SK-N-SH (cell line): ENCODE data around the gene TRPM2. TPM values are rescaled to one million over a fixed set of nuclear protein-coding genes. Genes with fewer than 3 reads are reported as not detected.

ENCODE experiments used
- CTCF ChIA-PET: fragments of 300-600, 350-600 bp; formaldehyde crosslinking; extraction: SDS; loops from one replicate; lab custom pipeline; 2021; lab: Yijun Ruan, JAX
- POLR2A ChIA-PET: fragments of 350-600 bp; sonication (Branson Sonifier 250); formaldehyde crosslinking; extraction: SDS; loops from one replicate; lab custom pipeline; 2020; ENCODE audit warnings: antibody characterized with exemption, inconsistent platforms; lab: Yijun Ruan, JAX
- DNase-seq: peaks from one replicate; pipeline ENCODE4 v3.0.0; 2012
- H2AFZ ChIP-seq: fragments of 200-600 bp; sonication (generic); 2 replicates; pipeline ENCODE4 v1.8.1; 2016; ENCODE audit warnings: antibody characterized with exemption, mild to moderate bottlenecking, low read depth
- H3F3A ChIP-seq: fragments of 200-600 bp; sonication (generic); replicated peaks from 2 replicates; pipeline ENCODE3; 2016; ENCODE audit warnings: antibody characterized with exemption, mild to moderate bottlenecking; ENCODE audit not compliant: insufficient read depth
- H3K27ac ChIP-seq, 2 experiments: fragments of 200-500 bp in 1 of 2; fragments of 200-600 bp in 1 of 2; sonication (Bioruptor generic) in 1 of 2; sonication (generic), shearing (Covaris generic) in 1 of 2; 2 replicates each; pipeline versions ENCODE4 v1.5.1 to v1.6.1; 2014 to 2016; ENCODE audit warnings: low read depth in 2 of 2, inconsistent platforms in 1 of 2, low read length in 1 of 2, mild to moderate bottlenecking in 1 of 2, mixed read lengths in 1 of 2
- H3K27me3 ChIP-seq: fragments of 200-600 bp; sonication (generic), shearing (Covaris generic); 2 replicates; pipeline ENCODE4 v1.6.1; 2016; ENCODE audit warnings: mixed run types; ENCODE audit not compliant: insufficient read depth
- H3K36me3 ChIP-seq, 2 experiments: fragments of 200-500 bp in 1 of 2; fragments of 200-600 bp in 1 of 2; sonication (Bioruptor generic) in 1 of 2; sonication (generic) in 1 of 2; replicated peaks in 1 of 2; 2 replicates each; pipeline versions ENCODE3 to v1.5.1; 2014 to 2016; ENCODE audit warnings: low read length in 1 of 2, mild to moderate bottlenecking in 1 of 2; ENCODE audit not compliant: insufficient read depth in 2 of 2, control insufficient read depth in 1 of 2
- H3K4me1 ChIP-seq, 2 experiments: fragments of 200-500 bp in 1 of 2; fragments of 200-600 bp in 1 of 2; sonication (Bioruptor generic) in 1 of 2; sonication (generic), shearing (Covaris generic) in 1 of 2; 2 replicates each; pipeline versions ENCODE4 v1.5.1 to v1.6.1; 2014 to 2016; ENCODE audit warnings: low read depth in 1 of 2, low read length in 1 of 2, mixed run types in 1 of 2; ENCODE audit not compliant: insufficient read depth in 2 of 2, control insufficient read depth in 1 of 2
- H3K4me2 ChIP-seq: fragments of 200-600 bp; sonication (generic), shearing (Covaris generic); 2 replicates; pipeline ENCODE4 v1.6.1; 2017; ENCODE audit warnings: mixed run types
- H3K4me3 ChIP-seq, 2 experiments: fragments of 200-500 bp in 1 of 2; fragments of 200-600 bp in 1 of 2; sonication (Bioruptor generic) in 1 of 2; sonication (generic), shearing (Covaris generic) in 1 of 2; 2 replicates each; pipeline versions ENCODE4 v1.5.1 to v1.8.1; 2014 to 2016; ENCODE audit warnings: low read depth in 2 of 2, inconsistent platforms in 1 of 2, low read length in 1 of 2, mild to moderate bottlenecking in 1 of 2, mixed read lengths in 1 of 2, moderate library complexity in 1 of 2
- H3K79me2 ChIP-seq: fragments of 200-600 bp; sonication (generic); 2 replicates; pipeline ENCODE4 v1.8.1; 2017; ENCODE audit warnings: mild to moderate bottlenecking; ENCODE audit not compliant: insufficient read depth
- H3K9ac ChIP-seq: fragments of 200-600 bp; sonication (generic); 2 replicates; pipeline ENCODE4 v1.6.1; 2017; ENCODE audit warnings: mixed run types
- H3K9me2 ChIP-seq: fragments of 200-600 bp; sonication (generic); 2 replicates; pipeline ENCODE4 v1.6.1; 2017; ENCODE audit warnings: mixed run types
- H3K9me3 ChIP-seq: fragments of 200-600 bp; sonication (generic); 2 replicates; pipeline ENCODE4 v1.6.1; 2017; ENCODE audit warnings: mixed run types, mild to moderate bottlenecking, moderate library complexity
- H4K20me1 ChIP-seq: fragments of 200-600 bp; sonication (generic); 2 replicates; pipeline ENCODE4 v1.6.1; 2017; ENCODE audit warnings: mild to moderate bottlenecking, mixed run types; ENCODE audit not compliant: insufficient read depth
- ELF1 ChIP-seq: IDR thresholded peaks from 2 replicates; pipeline ENCODE4 v1.4.0; 2012
- EZH2phosphoT487 ChIP-seq: fragments of 200-600 bp; sonication (generic); IDR thresholded peaks from 2 replicates; pipeline ENCODE4 v1.6.1; 2017; ENCODE audit warnings: low read depth, mixed run types, mild to moderate bottlenecking, antibody characterized with exemption, moderate library complexity, borderline replicate concordance
- FOXJ3 ChIP-seq: sonication (generic); formaldehyde crosslinking; IDR thresholded peaks from 2 replicates; pipeline ENCODE4 v1.5.1; 2020; ENCODE audit warnings: mild to moderate bottlenecking, missing genetic modification reagents
- FOXM1 ChIP-seq: IDR thresholded peaks from 2 replicates; pipeline ENCODE4 v1.4.0; 2012; ENCODE audit warnings: low read depth, mild to moderate bottlenecking
- GATA2 ChIP-seq: sonication (generic); formaldehyde crosslinking; IDR thresholded peaks from 2 replicates; pipeline ENCODE4 v1.5.0; 2020; ENCODE audit warnings: mild to moderate bottlenecking, missing genetic modification reagents
- IRF3 ChIP-seq: fragments of 150-350 bp; IDR thresholded peaks from 2 replicates; pipeline ENCODE4 v1.6.1; 2016; ENCODE audit warnings: mild to moderate bottlenecking, low read depth, low read length
- JUND ChIP-seq: IDR thresholded peaks from 2 replicates; pipeline ENCODE4 v1.4.0; 2012
- MEF2A ChIP-seq: IDR thresholded peaks from 2 replicates; pipeline ENCODE4 v1.4.0; 2012; ENCODE audit warnings: low read depth, borderline replicate concordance
- NFIC ChIP-seq: IDR thresholded peaks from 2 replicates; pipeline ENCODE4 v1.4.0; 2012; ENCODE audit warnings: borderline replicate concordance
- NRF1 ChIP-seq: IDR thresholded peaks from 2 replicates; pipeline ENCODE4 v1.6.1; 2012; ENCODE audit warnings: low read depth, mild to moderate bottlenecking, low read length
- PBX3 ChIP-seq: IDR thresholded peaks from 2 replicates; pipeline ENCODE4; 2012
- RAD21 ChIP-seq: IDR thresholded peaks from 2 replicates; pipeline ENCODE4 v1.6.1; 2012; ENCODE audit warnings: mild to moderate bottlenecking, low read length
- RCOR1 ChIP-seq: fragments of 150-350 bp; IDR thresholded peaks from 2 replicates; pipeline ENCODE4 v1.6.1; 2017; ENCODE audit warnings: antibody characterized with exemption, low read length
- RXRA ChIP-seq: IDR thresholded peaks from 2 replicates; pipeline ENCODE4 v1.4.0; 2012; ENCODE audit warnings: low read depth, mild to moderate bottlenecking, borderline replicate concordance
- SIN3A ChIP-seq: IDR thresholded peaks from 2 replicates; pipeline ENCODE4 v1.6.1; 2012; ENCODE audit warnings: low read depth, mild to moderate bottlenecking, low read length, moderate library complexity, borderline replicate concordance
- SMC3 ChIP-seq: IDR thresholded peaks from 2 replicates; pipeline ENCODE4 v1.6.1; 2012; ENCODE audit warnings: low read depth, low read length, improper control_type of control experiment
- TAF1 ChIP-seq: IDR thresholded peaks from 2 replicates; pipeline ENCODE4 v1.6.1; 2012; ENCODE audit warnings: low read depth, mild to moderate bottlenecking, low read length, moderate library complexity, borderline replicate concordance
- TCF12 ChIP-seq: IDR thresholded peaks from 2 replicates; pipeline ENCODE4 v1.4.0; 2012
- TEAD4 ChIP-seq: IDR thresholded peaks from 2 replicates; pipeline ENCODE4 v1.4.0; 2012; ENCODE audit warnings: mild to moderate bottlenecking, borderline replicate concordance; ENCODE audit not compliant: insufficient read depth
- USF1 ChIP-seq: IDR thresholded peaks from 2 replicates; pipeline ENCODE4 v1.4.0; 2012; ENCODE audit warnings: low read depth, borderline replicate concordance
- USF2 ChIP-seq: fragments of 150-350 bp; IDR thresholded peaks from 2 replicates; pipeline ENCODE4 v1.6.1; 2017; ENCODE audit warnings: antibody characterized with exemption, low read length, low read depth, borderline replicate concordance
- YY1 ChIP-seq: IDR thresholded peaks from 2 replicates; pipeline ENCODE4 v1.4.0; 2012; ENCODE audit warnings: low read depth, mild to moderate bottlenecking
- WGBS: methylation state at CpG from one replicate; pipeline ENCODE4 v1.1.6; 2017; ENCODE audit warnings: low lambda C conversion rate; 5-methylcytosine and 5-hydroxymethylcytosine counted together
- polyA plus RNA-seq, 3 experiments: library from polyadenylated mRNA; depleted of rRNA; stranded (reverse); fragments of >200 nt; gene quantifications; 2 replicates each; pipeline ENCODE4 v1.2.3, GENCODE V29; 2012

Gene TRPM2
- polyA plus RNA-seq, 1 of the 3 experiments (the other 2 are of a cell fraction), result not detected

GRCh38 chr21:44471996-44472395 lies 118.6 kb downstream of the TRPM2 start:
- no peak for DNase-seq
- 7% methylated on average over 6 of the region's 6 CpGs for WGBS
- Histone ChIP-seq H3K4me2 (no peak overlapping the region), H3K9ac (no peak overlapping the region), H3K36me3 (no peaks in the 10 kb centered on the region), H3K9me3 (no peaks in the 10 kb centered on the region), H3K27ac (no peak overlapping the region), H3K27me3 (no peaks in the 10 kb centered on the region; the same call in 1 of the 2 replicates), H3K4me3 (no peak overlapping the region), H3F3A (no peaks in the 10 kb centered on the region), H3K9me2 (no peaks in the 10 kb centered on the region), H3K4me1 (no peaks in the 10 kb centered on the region), H4K20me1 (no peaks in the 10 kb centered on the region), H3K79me2 (no peaks in the 10 kb centered on the region), H2AFZ (no peak overlapping the region)
- TF ChIP-seq GATA2 (CRISPR knock-in tag), result no peak
- no peak for TF ChIP-seq TCF12
- no peak for TF ChIP-seq YY1
- TF ChIP-seq NRF1, result no peak
- no peak for TF ChIP-seq RAD21
- TF ChIP-seq SIN3A, result no peak
- TF ChIP-seq IRF3, result no peak
- TF ChIP-seq JUND, result no peak
- no peak for TF ChIP-seq RXRA
- no peak for TF ChIP-seq ELF1
- TF ChIP-seq MEF2A, result no peak
- TF ChIP-seq SMC3, result no peak
- TF ChIP-seq TEAD4, result no peak
- no peak for TF ChIP-seq PBX3
- ChIA-PET CTCF (interaction anchor here (1.2 kb wide), 1 partner anchor 16 kb away, joined by 4 read pairs; no protein-coding TSS in a partner anchor), POLR2A (no interaction called here)

GRCh38 chr21:44473915-44474555 lies 120.6 kb downstream of the TRPM2 start:
- CTCF ChIA-PET, result interaction anchor here (0.7 to 1.3 kb wide), 2 partner anchors 9 to 18 kb away, joined by 3 to 4 read pairs; no protein-coding TSS in a partner anchor
- Histone ChIP-seq H3K36me3 (no peaks in the 10 kb centered on the region), H3F3A (no peaks in the 10 kb centered on the region), H3K9me2 (no peaks in the 10 kb centered on the region), H3K4me2 (no peak overlapping the region), H3K79me2 (no peaks in the 10 kb centered on the region), H3K9ac (no peak overlapping the region), H3K27ac (no peak overlapping the region), H2AFZ (no peak overlapping the region), H3K27me3 (no peaks in the 10 kb centered on the region; the same call in 1 of the 2 replicates), H3K4me3 (no peak overlapping the region), H3K9me3 (no peaks in the 10 kb centered on the region), H4K20me1 (no peaks in the 10 kb centered on the region), H3K4me1 (no peaks in the 10 kb centered on the region)
- no peak for DNase-seq
- 53% methylated on average over 18 of the region's 19 CpGs for WGBS
- POLR2A ChIA-PET, result no interaction called here
- TF ChIP-seq RXRA, result no peak
- no peak for TF ChIP-seq IRF3
- no peak for TF ChIP-seq USF2
- TF ChIP-seq FOXM1, result no peak
- no peak for TF ChIP-seq EZH2phosphoT487
- no peak for TF ChIP-seq ELF1
- TF ChIP-seq TEAD4, result no peak
- TF ChIP-seq NFIC, result no peak
- TF ChIP-seq TAF1, result no peak
- no peak for TF ChIP-seq RCOR1
- no peak for TF ChIP-seq FOXJ3
- no peak for TF ChIP-seq YY1
- no peak for TF ChIP-seq USF1
